NB4 (cell line): Measurements from ENCODE around the gene AP1M1.

Source experiments
- CTCF ChIP-seq: IDR thresholded peaks from one replicate; pipeline ENCODE4 v1.5.1; 2012; ENCODE audit warnings: low read depth, low read length
- MAX ChIP-seq: IDR thresholded peaks from 2 replicates; pipeline ENCODE4 v1.6.1; 2011; ENCODE audit warnings: low read depth, low read length
- MYC ChIP-seq: IDR thresholded peaks from 2 replicates; pipeline ENCODE4 v1.6.1; 2011; ENCODE audit warnings: low read depth, low read length
- POLR2A ChIP-seq: IDR thresholded peaks from 2 replicates; pipeline ENCODE4 v1.6.1; 2011; ENCODE audit warnings: mild to moderate bottlenecking; ENCODE audit not compliant: insufficient read length; ENCODE audit errors: extremely low read depth

DNA sequence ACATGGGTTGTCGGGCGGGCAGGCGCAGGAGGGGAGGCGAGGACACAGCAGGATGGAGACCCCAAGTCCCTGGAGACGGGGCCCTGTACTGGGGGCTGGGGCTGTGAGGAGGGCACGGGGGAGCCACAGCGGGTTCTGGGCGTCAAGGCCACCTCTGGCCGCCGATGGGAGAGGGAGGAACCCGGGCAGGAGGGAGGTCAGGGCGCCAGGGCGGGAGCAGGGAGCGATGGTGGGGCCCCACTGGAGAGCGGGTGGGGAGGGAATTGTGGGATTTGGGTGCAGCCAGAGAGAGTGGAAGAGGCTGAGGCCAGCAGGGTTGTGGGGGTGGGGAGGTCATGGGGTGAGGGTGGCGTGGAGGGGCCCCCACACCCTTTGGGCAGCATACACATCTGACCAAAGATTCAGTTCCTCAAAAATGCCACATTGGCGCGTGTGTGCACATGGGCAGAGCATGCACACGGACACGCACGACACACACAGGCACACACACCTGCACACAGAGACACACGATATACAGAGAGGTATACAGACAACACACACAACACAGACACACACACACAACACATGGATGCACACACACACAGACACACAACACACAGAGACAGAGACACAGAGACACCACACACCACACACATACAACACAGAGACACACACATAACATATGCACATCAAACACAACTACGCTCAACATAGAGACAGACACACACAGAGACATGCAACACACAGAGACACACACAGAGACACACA is 54.9 kb downstream of the AP1M1 start:
- TF ChIP-seq CTCF (no peak), POLR2A (no peak), MYC (no peak), MAX (0 out of 2 replicates have a peak, but pooled peaks have one; percentile 19)
